GM19238 (cell line): Measurements from ENCODE around the gene FBLN1.
A peak's percentile ranks its signal among the peaks of the same experiment; 100 is the strongest.

Experiments
- DNase-seq: peaks from one replicate; pipeline ENCODE4 v3.0.0; 2011; ENCODE audit warnings: low spot score; ENCODE audit not compliant: insufficient read length

The FBLN1 gene

DNA sequence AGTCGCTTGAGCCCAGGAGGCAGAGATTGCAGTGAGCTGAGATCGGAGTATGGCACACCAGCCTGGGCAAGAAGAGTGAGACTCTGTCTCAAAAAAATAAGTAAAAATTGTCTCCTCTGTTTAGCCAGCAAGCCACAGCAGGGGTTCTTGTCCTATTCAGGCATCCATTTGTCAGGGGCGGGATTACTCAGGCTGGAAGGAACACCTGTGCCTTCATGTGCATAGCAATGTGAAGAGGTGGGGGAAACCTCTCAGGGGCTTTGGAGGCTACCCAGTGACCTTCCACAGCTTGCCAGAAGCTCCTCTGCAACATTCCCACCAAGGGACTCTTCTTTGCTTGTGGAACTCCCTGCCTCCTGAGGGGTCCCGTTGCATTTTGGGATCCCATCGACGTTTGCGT is 63.3 kb downstream of the FBLN1 start:
- no peak for DNase-seq

GRCh38 chr22:45568213-45568612 is 65.5 kb downstream of the FBLN1 start:
- no peak for DNase-seq

DNA sequence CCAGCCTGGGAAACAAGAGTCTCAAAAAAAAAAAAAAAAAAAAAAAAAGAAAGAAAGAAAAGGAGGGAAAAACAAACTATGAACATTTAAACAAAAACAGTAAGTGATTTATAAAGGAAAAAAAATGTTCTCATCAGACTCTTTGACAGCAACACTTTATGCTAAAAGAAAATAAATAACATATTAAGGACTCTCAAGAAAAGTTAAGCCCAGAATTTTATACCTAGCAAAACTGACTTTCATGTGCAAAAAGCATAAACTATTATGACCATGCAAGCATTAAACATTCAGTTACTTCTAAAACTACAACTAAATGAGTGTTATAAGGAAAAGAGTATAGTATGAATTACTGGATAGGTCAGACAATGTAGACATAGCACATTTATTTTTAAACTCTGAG is 68.4 kb downstream of the FBLN1 start:
- no peak for DNase-seq

DNA sequence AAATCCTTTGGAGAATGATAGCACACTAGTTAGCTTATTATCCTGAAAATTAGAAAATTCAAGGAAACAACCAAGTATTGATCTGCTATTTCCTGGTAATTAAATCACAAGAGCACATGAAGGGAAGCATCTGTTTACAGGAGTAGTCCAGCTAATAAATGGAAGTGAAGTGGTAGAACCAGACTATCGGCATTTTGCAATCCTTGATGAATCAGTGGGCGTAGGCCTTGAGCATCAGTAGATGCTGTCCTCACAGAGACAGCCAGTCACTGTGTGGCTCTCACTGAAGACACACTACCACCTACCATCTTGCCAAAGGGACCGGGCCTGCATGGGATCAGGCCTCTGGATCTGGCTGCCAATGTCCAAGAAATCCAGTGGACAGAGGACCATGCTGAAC is 69.8 kb downstream of the FBLN1 start:
- no peak for DNase-seq

GRCh38 chr22:45574069-45574703 is 71.5 kb downstream of the FBLN1 start:
- no peak for DNase-seq

GRCh38 chr22:45575173-45575572 is 72.5 kb downstream of the FBLN1 start:
- DNase-seq: no peak

GRCh38 chr22:45575607-45576272 is 73.1 kb downstream of the FBLN1 start:
- DNase-seq: no peak

DNA sequence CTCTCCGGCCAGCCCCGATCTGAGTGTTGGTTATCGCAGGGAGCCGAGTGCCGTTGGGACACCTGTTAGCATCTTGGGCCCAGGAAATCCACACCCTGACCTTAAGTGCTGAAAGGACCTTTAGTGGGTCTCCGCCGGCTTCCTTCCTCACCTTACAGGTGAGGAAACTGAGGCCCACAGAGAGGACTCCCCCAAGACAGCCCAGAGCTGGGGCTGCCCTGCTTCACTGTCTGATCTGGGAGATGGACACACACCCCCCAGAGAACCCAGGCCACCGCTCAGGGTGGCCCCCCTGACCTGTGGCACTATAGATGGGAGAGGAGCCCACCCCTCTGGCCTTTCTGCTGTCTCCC is 73.6 kb downstream of the FBLN1 start:
- DNase-seq: no peak

GRCh38 chr22:45576730-45577464 is 74.2 kb downstream of the FBLN1 start:
- DNase-seq: no peak

DNA sequence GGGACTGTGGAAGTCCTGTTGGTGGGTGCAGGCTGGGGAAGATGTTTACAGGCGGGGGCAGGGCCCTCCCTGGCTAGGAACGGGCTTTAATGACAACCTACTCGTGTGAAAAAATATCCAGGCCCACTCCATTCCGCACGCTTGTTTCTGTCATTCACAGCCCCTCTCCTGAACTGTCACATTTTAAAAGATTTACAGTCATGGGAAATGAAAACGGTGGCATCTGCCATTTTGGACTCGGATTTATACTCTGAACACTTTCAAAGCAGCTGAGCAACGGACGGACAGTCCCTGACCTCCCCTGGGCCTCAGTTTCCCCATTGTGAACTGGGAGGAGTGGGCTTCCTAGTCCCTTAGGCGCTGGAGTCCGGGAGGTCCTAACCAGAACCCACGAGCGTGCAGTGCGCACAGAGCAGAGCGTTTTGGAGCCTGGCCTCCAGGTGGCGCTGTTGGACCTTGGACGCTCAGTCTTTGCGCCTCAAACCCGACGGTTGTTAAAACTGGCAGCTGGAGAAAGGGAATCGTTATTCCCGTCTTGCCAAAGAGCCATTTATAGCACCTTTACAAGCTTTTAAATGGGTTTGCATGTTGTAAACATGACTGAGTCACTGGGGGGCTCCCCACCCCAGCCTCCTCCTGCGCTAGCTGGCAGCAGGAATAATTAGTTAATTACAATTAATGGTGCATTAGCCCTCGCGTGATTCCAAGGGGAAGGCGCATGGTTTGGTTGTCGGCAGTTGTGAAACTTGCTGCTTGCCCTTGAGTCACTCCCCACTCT is 75.3 kb downstream of the FBLN1 start:
- peak; percentile 64 for DNase-seq

- DNase-seq: no peak
Measured at GRCh38 chr22:45578524-45579147, 76.0 kb downstream of the FBLN1 start.

DNA sequence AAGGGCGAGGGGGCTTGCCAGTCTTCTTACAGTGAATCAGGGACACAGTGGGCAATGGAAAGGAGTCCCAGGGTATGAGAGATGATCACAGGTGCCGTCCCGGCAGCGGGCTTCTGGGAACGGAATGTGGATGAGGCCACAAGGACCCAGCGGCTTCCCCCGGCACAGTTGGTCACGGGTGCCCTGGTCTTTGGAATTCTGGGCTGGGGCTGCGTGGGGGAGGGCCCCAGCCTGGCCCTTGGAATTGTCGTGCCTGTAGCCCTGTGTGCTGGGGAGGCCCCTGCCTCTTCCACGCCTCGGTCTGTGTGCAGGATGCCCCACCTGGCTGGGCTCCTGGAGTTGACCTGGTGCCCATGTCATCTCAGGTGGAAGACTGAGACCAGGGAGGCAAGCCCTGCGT is 76.6 kb downstream of the FBLN1 start:
- no peak for DNase-seq

DNA sequence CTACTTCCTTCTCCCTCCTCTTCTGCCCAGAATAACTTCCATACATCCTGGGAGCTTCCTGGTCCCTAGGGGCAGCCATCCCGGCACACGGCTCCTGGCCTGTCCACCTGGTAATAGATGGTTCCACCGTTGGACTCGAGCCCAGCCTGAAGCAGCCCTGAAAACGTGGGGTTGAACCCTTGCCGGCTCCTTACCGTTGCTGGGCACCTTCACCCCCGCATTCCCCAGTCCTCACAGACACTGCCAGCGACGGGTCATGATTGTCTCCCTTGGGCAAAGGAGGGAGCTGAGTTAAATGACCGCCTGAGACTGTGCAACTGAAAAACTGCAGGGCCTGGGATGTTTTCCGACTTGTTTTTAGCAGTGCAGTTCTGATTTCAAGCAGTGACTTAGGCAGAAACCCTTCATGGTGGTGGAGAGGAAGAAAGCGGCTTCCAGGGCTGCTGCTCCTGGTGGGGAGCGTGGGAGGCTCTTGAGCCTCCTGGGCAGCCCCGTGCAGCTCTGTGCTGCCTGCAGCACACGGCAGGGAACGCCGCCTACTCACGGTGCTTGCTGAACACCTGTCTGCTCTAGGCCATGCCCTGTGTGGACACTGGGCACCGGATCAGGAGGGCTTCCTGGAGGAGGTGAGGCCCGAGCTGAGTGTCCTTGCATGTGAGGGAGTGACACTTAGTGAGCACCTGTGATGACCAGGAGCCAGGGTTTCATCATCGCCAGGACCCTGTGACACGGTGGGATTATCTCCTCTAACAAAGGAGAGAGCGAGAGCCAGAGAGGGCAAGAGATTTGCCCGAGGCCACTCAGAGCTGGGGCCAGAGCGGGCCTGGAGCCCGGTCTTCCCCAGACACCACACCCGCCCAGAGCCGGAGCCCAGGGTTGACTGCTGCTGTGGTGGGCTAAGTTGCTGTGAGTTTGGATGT is 77.4 kb downstream of the FBLN1 start:
- DNase-seq: no peak

GRCh38 chr22:45580726-45581381 is 78.2 kb downstream of the FBLN1 start:
- no peak for DNase-seq

DNA sequence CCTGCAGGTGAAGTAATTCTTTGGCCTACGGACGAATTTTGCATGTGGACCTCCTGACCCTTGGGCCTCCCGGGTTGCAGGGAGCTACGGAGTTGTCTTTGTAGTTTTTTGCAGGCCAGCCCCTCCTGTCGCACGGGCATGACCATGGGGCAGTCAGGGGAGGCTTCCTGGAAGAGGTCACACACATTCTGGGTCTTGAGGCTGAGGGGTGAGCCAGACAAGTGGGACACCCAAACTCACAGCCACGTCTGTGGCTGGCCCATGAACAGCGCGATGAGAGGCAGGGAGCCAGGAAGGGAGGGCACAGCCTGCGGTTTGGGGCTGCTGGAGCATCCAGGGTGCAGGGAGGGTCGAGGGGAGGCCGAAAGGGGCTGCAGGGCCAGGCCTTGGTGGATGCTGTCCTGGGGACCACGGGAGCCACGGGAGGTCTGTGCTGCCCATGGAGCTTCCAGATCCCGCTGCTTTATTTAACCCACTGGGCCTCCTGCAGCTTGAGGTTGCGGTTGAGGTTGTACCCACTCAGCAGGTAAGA is 78.9 kb downstream of the FBLN1 start:
- DNase-seq: no peak

DNA sequence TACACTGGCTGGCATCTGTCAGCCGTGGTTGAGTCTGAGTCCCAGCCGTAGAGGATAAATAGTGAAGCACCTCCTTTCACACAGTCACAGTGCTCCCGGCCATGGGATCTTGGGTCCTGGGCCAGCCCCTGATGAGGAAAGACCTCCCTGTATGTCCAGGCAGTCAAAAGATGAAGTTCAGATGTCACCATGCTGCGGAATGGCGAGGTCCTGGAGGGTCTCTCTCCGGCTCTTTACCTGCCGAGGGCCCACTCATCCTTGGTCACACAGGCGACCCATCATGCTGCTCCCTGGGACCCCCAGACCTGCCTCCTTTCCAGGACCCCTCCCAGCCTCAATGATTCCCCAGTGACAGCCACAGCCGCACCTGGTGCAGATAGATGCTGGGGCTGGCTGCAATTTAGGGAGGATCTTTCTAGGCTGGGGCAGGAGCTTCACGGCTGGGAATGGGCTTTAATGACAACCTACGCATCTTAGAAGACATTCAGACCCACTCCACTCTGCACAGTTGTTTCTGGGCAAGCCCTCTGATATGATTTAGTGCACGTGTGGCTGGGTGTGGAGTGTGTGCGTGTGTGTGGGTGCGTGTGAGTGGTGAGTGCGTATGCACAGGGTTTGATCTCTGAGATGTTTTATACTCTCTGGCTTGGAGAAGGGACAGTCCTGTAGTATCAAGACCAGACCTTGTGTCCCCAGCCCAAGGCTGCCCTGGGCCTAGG is 79.7 kb downstream of the FBLN1 start:
- no peak for DNase-seq

DNA sequence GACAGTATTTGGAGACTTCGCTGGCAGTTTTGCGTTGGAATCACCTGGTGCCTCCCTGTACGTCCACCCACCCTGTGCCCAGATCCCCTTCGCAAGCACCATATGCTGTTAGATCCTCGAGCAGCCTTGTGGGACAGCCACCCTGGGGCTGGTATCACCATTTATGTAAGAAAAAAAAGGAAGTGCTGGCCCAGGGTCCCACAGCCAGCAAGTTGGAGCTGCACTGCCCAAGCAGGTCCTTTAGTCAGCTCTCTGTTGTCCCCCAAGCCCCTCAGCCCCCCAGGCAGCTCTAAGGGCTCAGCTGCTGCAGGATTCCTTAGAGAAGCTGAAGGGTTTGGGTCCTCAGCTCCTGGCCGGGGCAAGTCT is 80.3 kb downstream of the FBLN1 start:
- DNase-seq: no peak

DNA sequence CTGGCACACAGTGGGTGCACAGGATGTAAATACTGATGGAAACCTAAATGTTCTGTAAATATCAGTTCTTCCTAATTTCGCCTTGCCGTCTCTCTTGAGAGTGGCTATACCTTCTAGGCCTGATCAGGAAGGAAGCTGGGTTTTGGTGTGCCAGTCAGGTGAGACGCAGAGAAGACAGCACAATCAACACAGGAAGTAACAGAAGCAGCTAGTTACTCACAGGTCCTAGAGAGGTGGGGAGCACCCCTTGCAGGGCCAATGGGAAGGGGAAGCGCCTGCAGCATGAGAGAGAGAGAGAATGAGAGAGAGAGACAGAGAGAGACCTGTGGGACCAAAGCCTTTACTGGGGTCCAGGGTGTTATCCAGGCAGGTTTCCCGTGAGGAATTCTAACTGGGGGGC is 80.8 kb downstream of the FBLN1 start:
- DNase-seq: no peak

DNA sequence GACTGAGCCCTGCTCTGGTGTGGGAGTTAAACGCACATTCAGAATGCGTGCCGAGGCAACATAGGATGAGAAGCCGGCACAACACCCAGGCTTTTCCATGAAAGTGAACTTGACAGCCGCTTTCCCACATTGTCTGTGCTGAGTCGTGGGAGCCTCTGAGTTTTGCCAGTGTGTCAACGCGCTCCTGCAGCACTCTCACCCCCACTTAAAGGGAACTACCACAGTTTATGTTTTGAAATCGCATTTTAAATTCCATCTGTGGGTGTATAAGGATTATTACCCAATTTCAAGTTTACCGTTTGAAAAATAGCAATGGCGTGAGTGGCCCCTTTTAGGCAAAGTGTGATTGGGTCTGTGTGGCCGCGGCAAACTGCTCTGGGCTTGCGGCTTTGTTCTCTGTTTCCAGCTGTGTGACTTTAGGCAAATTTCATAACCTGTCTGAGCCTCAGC is 81.5 kb downstream of the FBLN1 start:
- no peak for DNase-seq
